SK-N-SH (cell line): Measurements from ENCODE around the gene CCDC183. TPM values are rescaled to one million over a fixed set of nuclear protein-coding genes. Genes with fewer than 3 reads are reported as not detected.

Experiments used
- CTCF ChIA-PET: fragments of 300-600, 350-600 bp; formaldehyde crosslinking; extraction: SDS; loops from one replicate; lab custom pipeline; 2021; lab: Yijun Ruan, JAX
- POLR2A ChIA-PET: fragments of 350-600 bp; sonication (Branson Sonifier 250); formaldehyde crosslinking; extraction: SDS; loops from one replicate; lab custom pipeline; 2020; ENCODE audit warnings: antibody characterized with exemption, inconsistent platforms; lab: Yijun Ruan, JAX
- DNase-seq: peaks from one replicate; pipeline ENCODE4 v3.0.0; 2012
- H2AFZ ChIP-seq: fragments of 200-600 bp; sonication (generic); 2 replicates; pipeline ENCODE4 v1.8.1; 2016; ENCODE audit warnings: antibody characterized with exemption, mild to moderate bottlenecking, low read depth
- H3F3A ChIP-seq: fragments of 200-600 bp; sonication (generic); replicated peaks from 2 replicates; pipeline ENCODE3; 2016; ENCODE audit warnings: antibody characterized with exemption, mild to moderate bottlenecking; ENCODE audit not compliant: insufficient read depth
- H3K27ac ChIP-seq, 2 experiments: fragments of 200-500 bp in 1 of 2; fragments of 200-600 bp in 1 of 2; sonication (Bioruptor generic) in 1 of 2; sonication (generic), shearing (Covaris generic) in 1 of 2; 2 replicates each; pipeline versions ENCODE4 v1.5.1 to v1.6.1; 2014 to 2016; ENCODE audit warnings: low read depth in 2 of 2, inconsistent platforms in 1 of 2, low read length in 1 of 2, mild to moderate bottlenecking in 1 of 2, mixed read lengths in 1 of 2
- H3K27me3 ChIP-seq: fragments of 200-600 bp; sonication (generic), shearing (Covaris generic); 2 replicates; pipeline ENCODE4 v1.6.1; 2016; ENCODE audit warnings: mixed run types; ENCODE audit not compliant: insufficient read depth
- H3K36me3 ChIP-seq, 2 experiments: fragments of 200-500 bp in 1 of 2; fragments of 200-600 bp in 1 of 2; sonication (Bioruptor generic) in 1 of 2; sonication (generic) in 1 of 2; replicated peaks in 1 of 2; 2 replicates each; pipeline versions ENCODE3 to v1.5.1; 2014 to 2016; ENCODE audit warnings: low read length in 1 of 2, mild to moderate bottlenecking in 1 of 2; ENCODE audit not compliant: insufficient read depth in 2 of 2, control insufficient read depth in 1 of 2
- H3K4me1 ChIP-seq, 2 experiments: fragments of 200-500 bp in 1 of 2; fragments of 200-600 bp in 1 of 2; sonication (Bioruptor generic) in 1 of 2; sonication (generic), shearing (Covaris generic) in 1 of 2; 2 replicates each; pipeline versions ENCODE4 v1.5.1 to v1.6.1; 2014 to 2016; ENCODE audit warnings: low read depth in 1 of 2, low read length in 1 of 2, mixed run types in 1 of 2; ENCODE audit not compliant: insufficient read depth in 2 of 2, control insufficient read depth in 1 of 2
- H3K4me2 ChIP-seq: fragments of 200-600 bp; sonication (generic), shearing (Covaris generic); 2 replicates; pipeline ENCODE4 v1.6.1; 2017; ENCODE audit warnings: mixed run types
- H3K4me3 ChIP-seq, 2 experiments: fragments of 200-500 bp in 1 of 2; fragments of 200-600 bp in 1 of 2; sonication (Bioruptor generic) in 1 of 2; sonication (generic), shearing (Covaris generic) in 1 of 2; 2 replicates each; pipeline versions ENCODE4 v1.5.1 to v1.8.1; 2014 to 2016; ENCODE audit warnings: low read depth in 2 of 2, inconsistent platforms in 1 of 2, low read length in 1 of 2, mild to moderate bottlenecking in 1 of 2, mixed read lengths in 1 of 2, moderate library complexity in 1 of 2
- H3K79me2 ChIP-seq: fragments of 200-600 bp; sonication (generic); 2 replicates; pipeline ENCODE4 v1.8.1; 2017; ENCODE audit warnings: mild to moderate bottlenecking; ENCODE audit not compliant: insufficient read depth
- H3K9ac ChIP-seq: fragments of 200-600 bp; sonication (generic); 2 replicates; pipeline ENCODE4 v1.6.1; 2017; ENCODE audit warnings: mixed run types
- H3K9me2 ChIP-seq: fragments of 200-600 bp; sonication (generic); 2 replicates; pipeline ENCODE4 v1.6.1; 2017; ENCODE audit warnings: mixed run types
- H3K9me3 ChIP-seq: fragments of 200-600 bp; sonication (generic); 2 replicates; pipeline ENCODE4 v1.6.1; 2017; ENCODE audit warnings: mixed run types, mild to moderate bottlenecking, moderate library complexity
- H4K20me1 ChIP-seq: fragments of 200-600 bp; sonication (generic); 2 replicates; pipeline ENCODE4 v1.6.1; 2017; ENCODE audit warnings: mild to moderate bottlenecking, mixed run types; ENCODE audit not compliant: insufficient read depth
- EP300 ChIP-seq, 2 experiments: IDR thresholded peaks; 2 replicates each; pipeline versions ENCODE4 v1.4.0 to v1.6.1; 2012; ENCODE audit warnings: borderline replicate concordance in 1 of 2, low read depth in 1 of 2, low read length in 1 of 2
- FOXJ3 ChIP-seq: sonication (generic); formaldehyde crosslinking; IDR thresholded peaks from 2 replicates; pipeline ENCODE4 v1.5.1; 2020; ENCODE audit warnings: mild to moderate bottlenecking, missing genetic modification reagents
- FOXM1 ChIP-seq: IDR thresholded peaks from 2 replicates; pipeline ENCODE4 v1.4.0; 2012; ENCODE audit warnings: low read depth, mild to moderate bottlenecking
- GATA2 ChIP-seq: sonication (generic); formaldehyde crosslinking; IDR thresholded peaks from 2 replicates; pipeline ENCODE4 v1.5.0; 2020; ENCODE audit warnings: mild to moderate bottlenecking, missing genetic modification reagents
- IRF3 ChIP-seq: fragments of 150-350 bp; IDR thresholded peaks from 2 replicates; pipeline ENCODE4 v1.6.1; 2016; ENCODE audit warnings: mild to moderate bottlenecking, low read depth, low read length
- JUND ChIP-seq: IDR thresholded peaks from 2 replicates; pipeline ENCODE4 v1.4.0; 2012
- NFIC ChIP-seq: IDR thresholded peaks from 2 replicates; pipeline ENCODE4 v1.4.0; 2012; ENCODE audit warnings: borderline replicate concordance
- POLR2AphosphoS5 ChIP-seq: IDR thresholded peaks from 2 replicates; pipeline ENCODE4 v1.6.1; 2012; ENCODE audit warnings: low read depth, low read length
- RAD21 ChIP-seq: IDR thresholded peaks from 2 replicates; pipeline ENCODE4 v1.6.1; 2012; ENCODE audit warnings: mild to moderate bottlenecking, low read length
- REST ChIP-seq: IDR thresholded peaks from 2 replicates; pipeline ENCODE4 v1.6.1; 2012; ENCODE audit warnings: mild to moderate bottlenecking, low read depth, low read length, moderate library complexity
- RXRA ChIP-seq: IDR thresholded peaks from 2 replicates; pipeline ENCODE4 v1.4.0; 2012; ENCODE audit warnings: low read depth, mild to moderate bottlenecking, borderline replicate concordance
- SIN3A ChIP-seq: IDR thresholded peaks from 2 replicates; pipeline ENCODE4 v1.6.1; 2012; ENCODE audit warnings: low read depth, mild to moderate bottlenecking, low read length, moderate library complexity, borderline replicate concordance
- TAF1 ChIP-seq: IDR thresholded peaks from 2 replicates; pipeline ENCODE4 v1.6.1; 2012; ENCODE audit warnings: low read depth, mild to moderate bottlenecking, low read length, moderate library complexity, borderline replicate concordance
- TEAD4 ChIP-seq: IDR thresholded peaks from 2 replicates; pipeline ENCODE4 v1.4.0; 2012; ENCODE audit warnings: mild to moderate bottlenecking, borderline replicate concordance; ENCODE audit not compliant: insufficient read depth
- YY1 ChIP-seq: IDR thresholded peaks from 2 replicates; pipeline ENCODE4 v1.4.0; 2012; ENCODE audit warnings: low read depth, mild to moderate bottlenecking
- WGBS: methylation state at CpG from one replicate; pipeline ENCODE4 v1.1.6; 2017; ENCODE audit warnings: low lambda C conversion rate; 5-methylcytosine and 5-hydroxymethylcytosine counted together
- polyA plus RNA-seq, 3 experiments: library from polyadenylated mRNA; depleted of rRNA; stranded (reverse); fragments of >200 nt; gene quantifications; 2 replicates each; pipeline ENCODE4 v1.2.3, GENCODE V29; 2012
- TF ChIP-seq, protein P1 (sequence below): fragments of 150-350 bp; IDR thresholded peaks from 2 replicates; pipeline ENCODE4 v1.6.1; 2017; ENCODE audit warnings: antibody characterized with exemption, low read length, low read depth, borderline replicate concordance
- TF ChIP-seq, protein P2 (sequence below): IDR thresholded peaks from 2 replicates; pipeline ENCODE4 v1.4.0; 2012; ENCODE audit warnings: low read depth, borderline replicate concordance

CCDC183 gene
- polyA plus RNA-seq, 1 of the 3 experiments (the other 2 are of a cell fraction) = 5.3 TPM

DNA sequence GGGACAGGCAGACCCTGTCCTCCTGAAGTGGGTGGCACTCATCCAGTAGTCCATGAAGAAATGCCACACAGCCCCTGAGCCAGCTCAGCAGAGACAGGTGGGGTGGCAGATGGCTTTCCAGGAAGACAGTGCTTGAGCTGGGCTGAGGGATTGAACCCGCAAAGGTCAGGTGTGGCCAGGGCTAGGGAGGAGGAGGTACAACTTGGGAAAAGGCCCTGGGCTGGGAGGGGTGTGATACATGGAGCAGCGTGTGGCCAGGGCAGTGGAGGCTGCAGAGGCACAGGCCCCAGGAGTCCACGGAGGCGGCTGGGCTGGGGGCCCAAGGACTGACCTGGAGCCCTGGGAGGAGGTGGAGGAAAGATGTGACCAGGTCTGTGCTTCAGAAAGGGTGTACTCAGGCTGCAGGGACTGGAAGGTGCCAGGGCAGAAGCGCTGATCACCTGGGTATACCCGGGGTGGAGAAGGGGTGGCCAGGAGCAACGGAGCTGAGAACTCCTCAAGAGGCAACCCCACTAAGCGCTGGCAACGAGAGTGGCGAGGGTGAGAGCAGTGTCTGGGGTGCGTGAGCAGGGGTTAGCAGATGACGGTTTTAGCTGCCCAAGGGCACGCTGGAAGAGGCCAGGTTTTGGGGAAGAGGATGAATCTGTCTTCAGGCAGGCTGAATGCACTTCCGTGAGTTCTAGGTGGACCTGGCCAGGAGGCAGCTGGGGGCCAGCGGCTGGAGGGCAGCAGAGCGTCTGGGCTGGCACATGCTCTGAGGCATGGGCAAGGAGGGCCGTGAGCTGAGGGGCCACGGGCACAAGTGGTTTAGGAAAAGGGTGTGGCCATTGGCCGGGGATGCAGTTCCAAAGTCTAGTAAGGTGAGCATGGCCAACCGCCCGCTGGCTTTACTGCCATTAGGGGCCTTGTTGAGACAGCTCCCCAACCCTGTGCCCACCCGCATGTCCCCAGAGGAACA, 7.7 kb downstream of the CCDC183 start:
- Histone ChIP-seq H3K79me2 (peaks cover 9% of the 10 kb centered on the region; the same call in 1 of the 2 replicates), H3K27me3 (no peaks in the 10 kb centered on the region), H3K9me2 (no peaks in the 10 kb centered on the region), H3F3A (peaks cover 6% of the 10 kb centered on the region), H3K4me2 (no peak overlapping the region), H3K4me1 (peaks cover 8 to 29% of the 10 kb centered on the region in 2 experiments; a peak in 2 of 4 replicates), H2AFZ (no peak overlapping the region), H3K36me3 (peaks cover 0 to 6% of the 10 kb centered on the region in 2 experiments), H3K27ac (no peak overlapping the region), H3K9ac (no peak overlapping the region), H4K20me1 (no peaks in the 10 kb centered on the region), H3K4me3 (no peak overlapping the region), H3K9me3 (no peaks in the 10 kb centered on the region)
- TF ChIP-seq FOXM1 = no peak
- no peak for TF ChIP-seq POLR2AphosphoS5
- no peak for TF ChIP-seq REST
- no peak for TF ChIP-seq YY1
- TF ChIP-seq, protein P1, sequence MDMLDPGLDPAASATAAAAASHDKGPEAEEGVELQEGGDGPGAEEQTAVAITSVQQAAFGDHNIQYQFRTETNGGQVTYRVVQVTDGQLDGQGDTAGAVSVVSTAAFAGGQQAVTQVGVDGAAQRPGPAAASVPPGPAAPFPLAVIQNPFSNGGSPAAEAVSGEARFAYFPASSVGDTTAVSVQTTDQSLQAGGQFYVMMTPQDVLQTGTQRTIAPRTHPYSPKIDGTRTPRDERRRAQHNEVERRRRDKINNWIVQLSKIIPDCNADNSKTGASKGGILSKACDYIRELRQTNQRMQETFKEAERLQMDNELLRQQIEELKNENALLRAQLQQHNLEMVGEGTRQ = no peak
- no peak for TF ChIP-seq TEAD4
- no peak for TF ChIP-seq GATA2 (CRISPR knock-in tag)
- no peak for TF ChIP-seq RXRA
- no peak for TF ChIP-seq SIN3A
- TF ChIP-seq, protein P2, sequence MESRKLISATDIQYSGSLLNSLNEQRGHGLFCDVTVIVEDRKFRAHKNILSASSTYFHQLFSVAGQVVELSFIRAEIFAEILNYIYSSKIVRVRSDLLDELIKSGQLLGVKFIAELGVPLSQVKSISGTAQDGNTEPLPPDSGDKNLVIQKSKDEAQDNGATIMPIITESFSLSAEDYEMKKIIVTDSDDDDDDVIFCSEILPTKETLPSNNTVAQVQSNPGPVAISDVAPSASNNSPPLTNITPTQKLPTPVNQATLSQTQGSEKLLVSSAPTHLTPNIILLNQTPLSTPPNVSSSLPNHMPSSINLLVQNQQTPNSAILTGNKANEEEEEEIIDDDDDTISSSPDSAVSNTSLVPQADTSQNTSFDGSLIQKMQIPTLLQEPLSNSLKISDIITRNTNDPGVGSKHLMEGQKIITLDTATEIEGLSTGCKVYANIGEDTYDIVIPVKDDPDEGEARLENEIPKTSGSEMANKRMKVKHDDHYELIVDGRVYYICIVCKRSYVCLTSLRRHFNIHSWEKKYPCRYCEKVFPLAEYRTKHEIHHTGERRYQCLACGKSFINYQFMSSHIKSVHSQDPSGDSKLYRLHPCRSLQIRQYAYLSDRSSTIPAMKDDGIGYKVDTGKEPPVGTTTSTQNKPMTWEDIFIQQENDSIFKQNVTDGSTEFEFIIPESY = no peak
- no peak for TF ChIP-seq IRF3
- no peak for TF ChIP-seq EP300 (IDR thresholded peaks at IDR 0.05; ENCODE audit: borderline replicate concordance in 1 of 2, low read depth in 1 of 2, low read length in 1 of 2)
- TF ChIP-seq FOXJ3 (CRISPR knock-in tag) = no peak
- TF ChIP-seq NFIC = no peak
- TF ChIP-seq JUND = no peak
- TF ChIP-seq TAF1 = no peak
- TF ChIP-seq RAD21 = no peak
- 96% methylated on average over 22 of the region's 22 CpGs for WGBS
- ChIA-PET CTCF (interaction anchor here (0.6 to 1.5 kb wide), 2 partner anchors 12 to 337 kb away, joined by 3 to 8 read pairs; partner anchors contain the start of gene TMEM141), POLR2A (no interaction called here)
- DNase-seq = no peak
